Tongue (tissue), 2 donors: ENCODE measurements around the gene ST7. TPM values are rescaled to one million over a fixed set of nuclear protein-coding genes. Genes with fewer than 3 reads are reported as not detected.
A peak's percentile ranks its signal among the peaks of the same experiment; 100 is the strongest.

ENCODE experiments used
- DNase-seq: peaks from one replicate; pipeline ENCODE4 v3.0.0-alpha.2; 2015
- total RNA-seq: library from RNA; depleted of rRNA; stranded (reverse); fragments of >200 nt; gene quantifications from one replicate; pipeline ENCODE4 v1.2.3, GENCODE V29; 2014

ST7 gene
- total RNA-seq, 1 donor from 2014 or later, result 32.0 TPM

- DNase-seq, result no peak
These were observed 55.7 kb downstream of the ST7 start for GRCh38 chr7:117008886-117009531.

GRCh38 chr7:117009705-117010361 lies 56.5 kb downstream of the ST7 start:
- no peak for DNase-seq

DNA sequence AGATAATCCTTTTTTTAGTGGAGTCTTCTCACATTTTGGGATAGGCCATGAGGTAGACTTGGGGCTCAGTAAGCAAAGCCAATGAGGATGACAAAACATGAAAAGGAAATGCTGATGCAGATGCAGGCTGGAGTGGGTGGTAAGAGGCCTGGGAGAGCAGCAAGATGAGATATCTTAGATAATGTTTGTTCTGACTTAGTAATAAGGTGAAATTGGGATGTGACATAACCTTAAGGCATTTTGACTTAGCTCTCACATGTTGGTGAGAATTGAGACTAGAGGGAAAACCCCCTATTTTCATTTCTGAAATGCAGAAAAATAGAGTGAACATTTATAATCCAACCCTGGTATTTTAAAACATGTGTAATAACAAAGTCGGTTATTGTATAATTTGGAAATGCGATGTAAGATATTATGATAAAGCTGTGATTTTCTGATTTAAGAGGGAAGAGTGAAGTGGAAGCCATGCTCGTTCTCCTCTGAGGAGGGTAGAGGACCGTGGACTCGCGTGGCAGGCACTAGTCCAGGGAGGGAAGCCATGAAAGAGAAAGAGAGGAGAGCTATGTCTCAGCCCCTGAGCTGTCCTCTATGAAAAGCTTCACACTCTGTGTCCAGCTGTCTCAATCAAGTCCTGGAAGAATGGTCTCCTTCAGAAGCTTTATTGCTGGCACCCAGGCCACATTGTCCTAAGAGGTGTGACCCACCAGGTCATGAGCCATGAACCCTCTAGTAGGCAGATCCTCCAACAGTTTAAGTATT lies 57.3 kb downstream of the ST7 start:
- DNase-seq, result no peak

DNA sequence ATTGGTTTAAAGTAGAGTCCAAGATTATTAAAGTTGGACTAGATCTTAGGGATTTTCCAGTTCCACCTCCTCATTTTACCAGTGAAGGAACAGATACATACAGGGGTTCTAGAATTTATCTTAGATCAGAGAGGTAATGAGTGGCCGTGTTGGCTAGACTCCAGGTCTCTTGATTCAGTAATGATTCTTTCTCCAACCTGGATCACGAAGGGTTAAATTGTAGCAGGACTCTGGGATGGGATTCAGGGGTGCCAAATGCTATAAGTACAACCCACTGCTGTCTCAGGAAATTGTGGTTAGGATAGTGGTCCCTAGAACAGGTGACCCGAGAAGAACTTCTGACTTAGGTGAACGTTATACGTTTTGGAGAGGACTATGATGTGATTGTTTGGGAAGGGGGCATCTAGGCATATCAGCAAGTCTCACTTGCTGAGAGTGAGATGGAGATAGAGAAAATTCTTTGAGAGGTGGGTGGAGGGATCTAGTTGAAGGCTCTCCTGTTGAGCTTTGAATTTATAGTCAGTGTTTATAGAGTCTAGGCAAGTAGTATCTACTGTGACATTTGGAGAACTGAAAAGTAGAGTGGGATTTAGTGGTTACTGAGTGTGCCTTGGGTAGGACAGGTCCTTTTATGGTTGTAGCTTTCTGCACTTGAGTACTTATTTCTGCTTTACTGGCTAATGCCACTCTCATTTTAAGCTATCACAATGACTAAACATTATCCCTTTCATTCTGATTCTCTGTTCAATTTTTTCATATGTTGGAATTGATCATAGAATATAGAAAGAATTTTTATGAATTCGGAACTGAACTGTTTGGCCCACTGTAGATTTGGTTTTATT lies 58.3 kb downstream of the ST7 start:
- no peak for DNase-seq

DNA sequence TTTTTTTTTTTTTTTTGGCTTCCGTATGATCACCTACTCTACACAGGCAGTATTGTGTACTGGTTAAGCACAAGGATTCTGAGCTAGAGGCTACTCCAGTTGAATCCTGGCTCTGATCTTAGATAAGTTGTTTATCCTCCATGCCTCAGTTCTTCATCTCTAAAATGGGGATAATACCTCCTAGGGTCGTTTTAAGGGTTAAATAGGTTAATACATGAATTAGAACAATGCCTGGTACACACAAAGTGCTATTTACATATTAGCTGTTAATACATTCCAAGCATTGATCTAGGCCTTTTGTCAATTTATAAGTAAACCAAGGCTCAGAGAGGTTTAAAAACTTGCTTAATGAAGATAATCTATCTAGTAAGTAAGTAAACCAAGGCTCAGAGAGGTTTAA lies 59.0 kb downstream of the ST7 start:
- no peak for DNase-seq

DNA sequence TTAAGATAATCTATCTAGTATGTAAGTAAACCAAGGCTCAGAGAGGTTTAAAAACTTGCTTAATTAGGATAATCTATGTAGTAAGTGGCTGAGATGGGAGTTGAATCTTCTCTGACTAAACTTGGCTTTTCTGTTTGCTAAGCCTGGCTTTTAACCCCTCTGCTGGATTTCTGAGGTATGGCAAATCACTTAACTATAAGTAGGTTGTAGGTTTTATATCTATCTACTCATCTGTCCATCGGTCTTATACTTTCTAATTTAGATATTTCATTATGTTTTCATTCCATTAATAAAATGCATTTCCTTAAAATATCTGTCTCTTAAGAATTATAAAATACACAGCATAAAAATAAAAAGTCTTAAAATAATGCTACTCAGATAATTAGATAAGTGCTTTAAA lies 59.4 kb downstream of the ST7 start:
- peak; percentile 31 for DNase-seq

DNA sequence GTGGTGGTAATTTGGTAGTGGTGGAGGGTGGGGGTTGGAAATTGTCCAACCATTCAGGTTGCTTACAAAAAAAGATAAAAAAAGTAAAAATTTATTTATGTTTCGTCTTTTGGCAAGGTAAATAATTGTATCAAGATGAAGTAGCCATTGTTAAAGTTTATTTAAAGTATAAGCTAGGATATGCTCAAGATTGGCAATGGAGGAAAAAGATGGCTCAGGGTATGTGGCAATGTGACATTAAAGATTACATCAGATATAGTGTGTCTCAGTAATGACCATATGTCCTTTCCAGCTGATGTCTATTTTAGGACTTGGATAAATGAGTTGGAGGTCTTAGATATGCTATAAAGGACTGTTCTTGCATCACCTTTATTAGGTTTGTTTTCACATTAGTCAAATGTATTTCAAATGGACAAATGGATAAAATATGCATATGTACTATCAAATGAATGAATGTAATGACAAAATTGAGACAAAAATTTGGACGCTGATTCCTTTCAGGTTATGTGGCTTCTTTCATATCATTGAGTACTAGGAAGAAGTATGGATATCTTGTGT lies 60.9 kb downstream of the ST7 start:
- DNase-seq, result no peak

GRCh38 chr7:117014673-117015133 lies 61.4 kb downstream of the ST7 start:
- DNase-seq, result peak; percentile 64

DNA sequence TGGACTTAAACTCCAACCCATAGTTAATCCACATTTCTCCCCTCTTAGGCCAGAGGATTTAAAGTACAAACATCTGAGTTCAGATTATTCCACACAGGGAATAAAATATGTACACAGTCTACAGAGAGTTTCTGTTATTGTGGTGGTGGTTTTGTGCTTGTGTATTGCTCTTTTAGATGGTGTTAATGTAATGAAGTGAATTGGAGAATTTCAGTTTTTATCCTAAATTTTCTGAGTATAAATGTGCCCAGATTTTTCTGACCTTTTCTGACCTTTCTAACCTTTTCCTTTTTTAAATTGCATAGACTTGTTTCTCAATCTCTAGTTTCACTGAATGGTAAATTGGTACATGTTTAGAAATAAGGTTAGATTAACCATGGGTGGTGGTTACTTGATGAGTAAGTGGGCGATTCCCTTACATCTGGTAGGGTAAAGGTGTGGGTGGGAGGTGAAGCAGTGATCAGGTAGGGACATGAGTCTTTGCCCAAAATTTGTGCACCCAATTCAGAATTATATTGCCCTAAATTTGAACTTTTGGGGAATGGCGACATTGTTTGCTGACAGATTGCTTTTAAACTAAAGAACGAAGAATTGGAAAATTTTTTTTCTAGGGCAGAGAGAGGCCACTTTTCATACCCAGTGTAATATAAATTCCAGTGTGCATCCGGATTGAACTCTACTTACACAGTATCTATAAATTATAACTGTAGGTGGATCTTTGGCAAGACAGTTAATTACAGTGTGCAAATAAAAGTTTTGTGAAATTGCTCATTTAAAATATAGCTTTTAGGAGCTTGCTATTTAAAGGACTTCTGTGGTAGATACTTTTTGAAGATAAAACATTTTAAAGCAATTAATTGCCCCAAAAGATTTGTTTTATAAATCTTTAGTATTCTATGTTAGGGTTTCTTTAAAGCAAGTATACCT lies 62.2 kb downstream of the ST7 start:
- no peak for DNase-seq

GRCh38 chr7:117017017-117017451 lies 63.7 kb downstream of the ST7 start:
- no peak for DNase-seq

DNA sequence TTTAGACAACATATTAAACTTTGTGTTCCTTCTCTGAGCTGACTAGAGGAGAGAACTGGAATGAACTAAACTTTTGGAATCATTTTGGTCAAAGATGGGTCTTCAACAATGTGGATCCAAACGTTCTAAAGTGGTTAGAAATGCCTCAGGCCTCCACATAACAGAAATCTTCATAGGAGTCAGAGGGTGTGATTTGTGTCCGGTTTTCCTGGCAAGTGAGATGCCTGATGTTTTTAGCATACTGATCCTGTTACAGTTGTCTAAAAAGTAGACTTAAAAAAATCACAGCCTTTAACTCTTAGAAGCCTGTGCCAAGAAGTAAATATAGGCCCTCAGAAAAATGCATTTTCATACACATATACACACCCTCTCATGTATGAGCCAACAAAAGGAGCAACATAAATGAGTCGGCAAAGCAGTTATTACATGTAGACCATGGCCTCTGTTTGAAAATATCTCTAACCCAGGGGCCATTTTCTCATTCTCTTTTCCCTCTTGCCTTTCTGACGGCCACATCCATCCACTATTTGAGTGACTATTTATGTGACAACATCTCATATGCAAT lies 64.5 kb downstream of the ST7 start:
- no peak for DNase-seq

DNA sequence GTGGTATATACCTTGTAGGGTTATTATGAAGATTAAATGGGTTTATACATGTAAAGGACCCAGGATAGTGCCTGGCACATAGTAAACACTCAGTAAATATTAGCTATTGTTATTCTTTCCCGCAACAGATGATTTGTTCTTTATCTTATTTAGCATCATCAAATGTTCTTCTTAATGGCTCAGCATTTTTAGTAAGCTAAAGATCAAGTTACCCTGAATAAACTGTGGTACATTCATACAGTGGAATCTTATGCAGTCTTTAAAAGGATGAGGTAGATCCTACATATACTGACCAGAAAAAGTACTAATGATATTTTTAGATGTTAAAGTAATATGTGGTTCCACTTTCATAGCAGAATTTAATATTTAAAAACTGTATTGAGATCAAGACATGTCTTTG lies 65.4 kb downstream of the ST7 start:
- DNase-seq, result no peak

DNA sequence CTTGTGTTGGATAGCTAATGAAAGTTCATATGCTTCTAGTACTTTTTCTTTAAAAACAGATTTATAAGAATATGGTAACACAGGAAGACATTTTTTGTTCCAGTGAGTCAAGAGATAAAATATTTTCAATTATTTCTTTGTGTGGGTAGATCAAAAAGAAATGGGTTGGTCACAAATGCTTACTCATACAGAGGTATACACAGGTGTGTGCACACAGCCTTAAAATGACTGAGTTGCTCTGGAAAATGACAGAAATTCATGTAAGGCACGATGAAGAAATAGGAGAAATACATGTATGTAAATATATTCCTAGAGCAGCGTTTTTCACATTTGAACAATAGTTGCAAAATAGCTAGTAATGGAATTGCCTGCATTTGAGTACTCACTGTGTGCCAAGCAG lies 66.0 kb downstream of the ST7 start:
- DNase-seq, result no peak

DNA sequence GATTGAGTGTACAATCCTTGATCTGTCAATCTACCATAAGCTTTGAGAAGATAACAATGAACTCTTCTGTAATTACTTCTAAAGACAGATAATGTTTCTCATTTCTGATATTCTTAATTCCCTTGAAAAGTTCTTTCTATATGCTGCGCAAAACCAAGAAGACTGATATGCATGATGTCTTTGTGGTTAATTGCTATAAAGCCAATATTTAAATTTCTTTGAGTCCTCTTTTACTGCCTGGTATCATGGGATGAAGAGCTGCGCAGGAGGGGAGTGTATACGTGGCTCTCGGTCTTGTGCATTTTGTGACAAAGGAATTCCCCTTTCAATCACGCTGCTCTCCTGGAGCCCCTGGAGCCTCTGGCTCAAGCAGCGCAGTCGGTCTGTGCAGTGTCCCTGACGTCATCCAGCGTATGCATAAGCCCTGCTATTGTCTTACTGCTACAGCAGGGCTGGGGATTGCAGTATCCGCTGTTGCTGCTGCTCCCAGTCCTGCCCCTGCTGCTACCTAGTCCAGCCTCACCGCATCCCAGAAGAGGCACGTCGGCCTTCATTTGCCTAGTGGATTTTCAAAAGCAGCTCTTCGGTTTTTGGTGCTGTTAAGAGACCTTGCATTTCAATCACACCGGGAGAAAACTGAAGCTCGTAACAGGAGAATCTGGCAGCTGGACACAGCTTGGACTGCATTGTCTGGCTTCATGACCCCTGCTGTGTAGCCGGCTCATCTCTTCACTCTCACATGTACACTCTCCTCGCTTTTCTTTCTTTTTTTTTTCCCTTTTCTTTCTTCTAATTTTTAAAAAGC lies 66.7 kb downstream of the ST7 start:
- DNase-seq, result peak; percentile 95

- DNase-seq, result no peak
These were observed 67.3 kb downstream of the ST7 start for GRCh38 chr7:117020591-117020973.

DNA sequence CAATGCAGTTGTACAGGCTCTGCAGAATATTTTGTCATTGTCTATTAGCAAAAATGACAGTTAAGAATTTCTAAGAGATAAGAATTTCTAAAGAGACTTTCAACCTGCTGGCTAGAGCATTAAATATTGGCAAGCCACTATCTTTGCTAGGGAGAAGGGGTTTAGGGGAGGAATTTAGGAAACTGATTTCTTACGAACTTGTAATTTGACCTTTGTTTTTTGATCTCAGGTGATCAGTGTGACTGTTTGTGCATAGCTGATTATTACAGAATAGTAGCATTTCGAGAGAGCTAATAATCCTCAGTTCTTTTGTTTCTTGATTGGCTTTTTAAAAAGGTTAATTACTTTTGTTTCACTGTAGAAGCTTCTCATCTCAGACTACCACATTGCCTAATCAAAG lies 68.1 kb downstream of the ST7 start:
- DNase-seq, result no peak

GRCh38 chr7:117021986-117022385 lies 68.7 kb downstream of the ST7 start:
- DNase-seq, result no peak

- no peak for DNase-seq
These were observed 70.1 kb downstream of the ST7 start for GRCh38 chr7:117023325-117023854.

- no peak for DNase-seq
These were observed 71.5 kb downstream of the ST7 start for GRCh38 chr7:117024811-117025210.
